GM12874 (cell line): ENCODE measurements around the gene EFCAB14.

ENCODE experiments used
- TF ChIP-seq, protein P1 (sequence below): IDR thresholded peaks from 2 replicates; pipeline ENCODE4 v1.5.1; 2011; ENCODE audit warnings: low read depth, mild to moderate bottlenecking, control low read depth, low read length, moderate library complexity; ENCODE audit not compliant: insufficient read depth

The EFCAB14 gene

DNA sequence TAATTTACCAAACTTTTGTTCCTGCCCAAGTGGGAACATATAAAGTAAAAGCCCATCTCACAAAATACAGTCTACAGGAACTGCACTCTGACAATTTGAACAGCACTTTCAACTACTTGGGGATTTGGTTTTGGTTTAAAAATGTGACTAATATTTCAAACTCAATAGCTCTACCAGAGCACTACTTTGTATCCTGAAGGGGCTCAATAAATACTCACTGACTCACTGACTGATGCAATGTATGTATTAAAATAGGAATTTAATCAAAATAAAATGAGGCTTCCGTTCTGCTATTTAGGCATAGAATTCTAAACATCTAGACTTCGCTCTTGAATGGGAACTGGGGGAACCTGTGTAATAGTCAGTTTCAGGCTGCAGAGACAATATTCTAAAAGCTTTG lies 21.9 kb downstream of the EFCAB14 start:
- TF ChIP-seq, protein P1, sequence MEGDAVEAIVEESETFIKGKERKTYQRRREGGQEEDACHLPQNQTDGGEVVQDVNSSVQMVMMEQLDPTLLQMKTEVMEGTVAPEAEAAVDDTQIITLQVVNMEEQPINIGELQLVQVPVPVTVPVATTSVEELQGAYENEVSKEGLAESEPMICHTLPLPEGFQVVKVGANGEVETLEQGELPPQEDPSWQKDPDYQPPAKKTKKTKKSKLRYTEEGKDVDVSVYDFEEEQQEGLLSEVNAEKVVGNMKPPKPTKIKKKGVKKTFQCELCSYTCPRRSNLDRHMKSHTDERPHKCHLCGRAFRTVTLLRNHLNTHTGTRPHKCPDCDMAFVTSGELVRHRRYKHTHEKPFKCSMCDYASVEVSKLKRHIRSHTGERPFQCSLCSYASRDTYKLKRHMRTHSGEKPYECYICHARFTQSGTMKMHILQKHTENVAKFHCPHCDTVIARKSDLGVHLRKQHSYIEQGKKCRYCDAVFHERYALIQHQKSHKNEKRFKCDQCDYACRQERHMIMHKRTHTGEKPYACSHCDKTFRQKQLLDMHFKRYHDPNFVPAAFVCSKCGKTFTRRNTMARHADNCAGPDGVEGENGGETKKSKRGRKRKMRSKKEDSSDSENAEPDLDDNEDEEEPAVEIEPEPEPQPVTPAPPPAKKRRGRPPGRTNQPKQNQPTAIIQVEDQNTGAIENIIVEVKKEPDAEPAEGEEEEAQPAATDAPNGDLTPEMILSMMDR = no peak

DNA sequence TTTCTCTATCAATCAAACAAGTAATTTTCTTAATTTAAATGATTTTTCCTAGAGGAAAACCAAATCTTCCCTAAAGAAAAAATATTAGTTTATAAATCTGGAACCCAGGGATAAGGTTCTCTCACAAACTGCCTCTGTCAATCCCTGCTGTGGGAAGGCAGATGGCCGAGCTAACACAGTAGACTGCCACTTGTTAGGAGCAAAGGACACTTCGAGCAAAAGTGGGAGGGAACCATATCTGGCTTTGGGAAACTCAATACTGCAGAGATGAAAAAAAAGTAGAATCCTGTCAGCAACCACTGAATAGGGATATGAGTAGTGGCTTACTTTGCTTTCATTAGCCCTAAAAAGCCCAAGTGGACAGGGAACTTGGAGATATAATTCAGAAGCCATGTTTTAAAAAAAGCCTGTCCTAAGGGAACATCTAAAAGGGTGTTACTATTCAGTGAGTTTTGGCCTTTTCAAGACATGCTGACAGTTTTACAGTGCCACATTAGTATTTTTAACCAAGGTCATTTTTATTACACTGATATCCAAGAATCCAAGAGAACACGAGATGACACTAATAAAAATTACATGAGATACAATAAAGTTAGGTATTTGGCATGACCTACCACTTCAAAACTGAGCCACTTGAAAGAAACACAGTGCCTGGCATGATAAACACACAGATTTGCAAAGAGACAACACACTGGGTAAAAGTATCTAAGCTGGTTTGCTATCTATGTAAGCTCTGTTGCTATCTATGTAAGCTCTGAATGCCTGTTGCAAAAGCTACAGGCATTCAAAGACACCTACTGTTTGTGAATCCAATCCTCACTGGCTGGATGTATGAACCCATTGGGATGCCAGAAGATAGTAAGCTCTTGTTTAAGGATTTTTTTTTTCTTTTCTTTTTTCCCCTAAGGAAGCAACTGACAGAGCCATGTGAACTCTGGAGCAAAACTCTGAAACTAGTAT lies 25.8 kb downstream of the EFCAB14 start:
- TF ChIP-seq, protein P1 = no peak

DNA sequence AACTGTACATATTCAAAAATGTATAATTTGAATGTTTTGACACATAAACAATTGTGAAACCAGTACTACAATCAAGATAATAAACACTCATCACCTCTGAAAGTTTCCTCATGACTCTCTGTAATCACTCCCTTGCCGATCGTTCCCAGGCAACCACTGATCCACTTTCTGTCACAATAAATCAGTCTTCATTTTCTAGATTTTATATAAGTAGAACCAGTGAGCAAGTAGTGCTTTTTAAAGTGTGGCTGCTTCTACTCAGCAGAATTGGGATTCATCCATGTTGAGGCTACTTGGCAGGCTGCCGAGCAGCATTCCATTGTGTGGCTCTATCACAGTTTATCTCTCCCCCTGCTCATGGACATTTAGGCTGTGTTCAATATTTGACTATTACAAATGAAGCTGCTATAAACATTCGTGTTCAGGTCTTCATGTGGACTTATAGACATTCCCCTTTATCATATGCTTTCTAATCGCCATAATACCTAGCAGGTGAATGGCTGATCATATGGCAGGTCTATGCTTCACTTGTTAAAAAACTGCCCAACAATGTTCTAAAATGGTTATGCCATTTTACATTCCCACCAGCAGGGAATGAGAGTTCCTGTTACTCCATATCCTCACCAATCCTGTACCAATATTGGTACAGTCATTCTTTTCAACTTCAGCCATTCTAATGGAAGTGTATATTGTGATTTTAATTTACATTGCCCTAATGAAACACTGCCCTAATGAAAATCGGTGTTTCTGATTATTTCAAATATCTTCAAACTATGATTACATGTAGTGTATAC lies 26.7 kb downstream of the EFCAB14 start:
- TF ChIP-seq, protein P1 = no peak

DNA sequence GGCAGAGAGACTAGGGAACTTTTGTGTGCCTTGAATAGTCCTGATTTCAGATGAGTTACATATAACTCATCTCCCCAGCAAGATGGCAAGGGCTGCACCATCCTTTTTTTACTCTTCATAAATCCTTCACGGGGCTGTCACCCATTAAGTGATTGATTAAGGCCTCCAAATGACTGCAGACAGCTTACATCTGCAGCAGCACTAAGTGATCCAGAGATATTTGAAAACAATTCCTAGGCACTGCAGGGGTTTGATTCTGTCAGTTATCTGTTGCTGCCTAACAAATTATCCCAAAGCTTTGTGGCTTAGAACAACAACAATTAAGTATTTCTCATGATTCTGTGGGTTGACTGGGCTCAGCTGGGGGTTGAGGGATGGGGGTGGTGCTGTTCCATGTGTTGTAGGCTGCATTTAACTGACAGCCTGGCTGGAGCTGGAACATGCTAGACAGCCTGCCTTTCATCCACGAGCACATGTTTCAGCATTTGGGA lies 27.9 kb downstream of the EFCAB14 start:
- TF ChIP-seq, protein P1 = no peak

DNA sequence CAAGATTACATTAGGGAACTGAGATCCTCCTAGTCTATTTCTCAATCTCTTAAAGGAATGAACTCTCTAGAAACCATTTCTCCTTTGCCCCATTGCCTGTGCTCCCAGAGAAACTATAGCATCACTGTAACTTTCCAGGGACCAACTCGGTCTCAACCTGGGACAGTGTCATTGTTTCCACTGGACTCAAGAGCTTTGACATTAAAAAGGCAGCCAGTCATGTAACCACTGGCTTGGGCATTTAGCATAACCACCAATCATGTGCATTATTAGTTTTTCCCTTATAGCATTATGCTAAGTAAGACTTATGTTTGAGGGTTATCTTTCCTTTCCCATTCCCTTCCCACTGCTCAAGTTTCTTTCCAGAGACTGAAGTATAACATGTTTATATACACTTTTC lies 29.0 kb downstream of the EFCAB14 start:
- TF ChIP-seq, protein P1 = no peak

DNA sequence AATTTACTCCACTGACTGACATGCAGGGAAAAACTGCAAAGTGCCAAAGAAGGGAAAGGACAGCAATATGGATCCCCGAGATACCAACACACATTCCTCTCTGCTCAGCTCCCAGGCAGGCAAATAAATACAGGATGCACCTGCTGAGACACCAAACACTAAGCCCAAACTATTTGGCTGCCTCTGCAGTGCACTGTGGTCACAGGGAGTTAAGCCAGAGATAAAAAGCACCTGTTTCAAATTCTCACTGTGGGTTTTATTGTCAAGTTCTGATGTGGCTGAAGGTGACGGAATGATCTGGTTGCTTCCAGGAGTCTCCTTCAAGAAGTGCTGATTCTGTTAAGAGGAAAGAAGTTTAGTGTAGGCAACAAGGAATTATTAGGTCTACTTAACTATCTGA lies 29.6 kb downstream of the EFCAB14 start:
- TF ChIP-seq, protein P1 = no peak

DNA sequence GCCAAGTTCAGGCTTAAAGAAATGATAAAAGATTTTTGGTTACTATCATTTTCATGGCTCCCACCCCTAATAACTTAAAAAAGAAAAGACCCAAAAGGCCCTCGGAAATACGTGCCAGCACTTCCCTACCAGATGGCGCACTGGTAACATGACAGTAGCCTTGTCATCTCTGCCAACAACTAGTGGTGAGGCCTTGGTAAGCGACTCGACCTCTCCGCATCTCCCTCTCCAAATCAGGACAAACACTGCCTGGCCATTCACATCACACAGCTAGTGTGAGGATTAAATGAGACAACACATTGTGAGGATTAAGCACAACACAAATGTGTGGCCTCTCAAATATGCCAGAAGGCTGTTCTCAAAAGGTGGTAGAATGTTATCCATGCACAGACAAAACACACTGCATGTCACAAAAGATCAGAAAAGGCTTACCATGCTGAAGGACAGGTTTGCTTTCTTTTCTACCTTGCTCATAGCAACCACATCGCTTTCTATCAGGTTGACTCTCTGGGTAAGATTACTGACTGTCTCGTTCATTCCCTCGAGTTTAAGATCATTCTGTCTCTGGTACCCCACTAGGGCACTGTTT lies 30.9 kb downstream of the EFCAB14 start:
- TF ChIP-seq, protein P1 = no peak
